ENCODE measurements around the gene STYK1. TPM values are rescaled to one million over a fixed set of nuclear protein-coding genes. Genes with fewer than 3 reads are reported as not detected.
A peak's percentile ranks its signal among the peaks of the same experiment; 100 is the strongest.

Gene STYK1
- total and polyA plus RNA-seq, 10 of the 15 experiments (the other 5 are each of a cell fraction or from before 2014, with no cell fraction given), result 0.62 to 1.2 (median 0.82) TPM; not detected in 1

- TF ChIP-seq MYB (IDR thresholded peaks at IDR 0.05; ENCODE audit: borderline replicate concordance, low read depth, low read length), result no peak
- 0 out of 2 replicates have a peak, but pooled peaks have one; percentile 9 for TF ChIP-seq JUND (IDR thresholded peaks at IDR 0.05; ENCODE audit: low read depth, low read length)
- TF ChIP-seq TCF12 (IDR thresholded peaks at IDR 0.05; ENCODE audit: low read depth, low read length), result peak; percentile 61; the same call in 1 of the 2 replicates
- no peak for TF ChIP-seq TBL1XR1 (IDR thresholded peaks at IDR 0.05; ENCODE audit: low read depth, low read length)
- TF ChIP-seq NRF1 (conservative IDR thresholded peaks at IDR 0.05; ENCODE audit: low read depth, low read length), result no peak
- TF ChIP-seq ZNF384 (IDR thresholded peaks at IDR 0.05; ENCODE audit: borderline replicate concordance, low read depth, low read length), result no peak
- no peak for TF ChIP-seq HSF1 (IDR thresholded peaks at IDR 0.05; ENCODE audit: low read depth, low read length)
- no peak for TF ChIP-seq REST (IDR thresholded peaks at IDR 0.05; ENCODE audit: low read depth, low read length)
- peak; percentile 51; the same call in 1 of the 2 replicates for TF ChIP-seq BACH1 (IDR thresholded peaks at IDR 0.05; ENCODE audit: borderline replicate concordance)
- no peak for TF ChIP-seq ZZZ3 (IDR thresholded peaks at IDR 0.05; ENCODE audit: control insufficient read depth, insufficient read length, low read depth)
- no peak for TF ChIP-seq IRF3 (IDR thresholded peaks at IDR 0.05)
- no peak for TF ChIP-seq BMI1 (IDR thresholded peaks at IDR 0.05; ENCODE audit: borderline replicate concordance)
- TF ChIP-seq CREB1 (IDR thresholded peaks at IDR 0.05; ENCODE audit: low read depth), result no peak
- TF ChIP-seq E2F8 (IDR thresholded peaks at IDR 0.05; ENCODE audit: low read depth, partially characterized antibody), result no peak
- TF ChIP-seq IRF5 (IDR thresholded peaks at IDR 0.05; ENCODE audit: borderline replicate concordance), result no peak
- TF ChIP-seq POLR2A (IDR thresholded peaks at IDR 0.05; ENCODE audit: low read depth, low read length), result no peak
- TF ChIP-seq ZBTB4 (CRISPR knock-in tag; IDR thresholded peaks at IDR 0.05), result no peak
Measured at GRCh38 chr12:10722502-10722904, 48.7 kb upstream of the STYK1 start (continued).

Data from GM12878 (cell line).